ENCODE results near the gene USO1. TPM values are rescaled to one million over a fixed set of nuclear protein-coding genes. Genes with fewer than 3 reads are reported as not detected.

Gene USO1
- total RNA-seq, 1 experiment from 2014 or later = 33.9 TPM

DNA sequence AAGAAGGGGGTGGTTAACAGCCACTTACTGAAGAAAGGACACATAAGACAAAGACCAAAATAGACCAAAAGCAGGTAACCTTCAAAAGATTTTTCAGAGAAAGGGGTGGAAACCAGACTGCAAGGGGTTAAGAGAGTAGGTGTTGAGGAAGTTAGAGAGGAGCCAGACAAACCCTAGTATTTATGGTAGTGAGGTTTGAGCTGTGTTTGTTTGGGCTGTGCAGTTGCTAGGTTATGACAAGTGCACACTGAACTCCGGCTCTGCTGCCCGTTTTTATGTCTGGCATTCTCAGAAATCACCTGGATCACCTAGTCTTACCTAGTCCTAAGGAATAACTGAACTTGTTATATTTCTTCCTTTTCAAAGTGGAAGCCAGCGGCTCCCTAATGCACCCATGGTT lies 28.3 kb upstream of the USO1 start:
- BruUV-seq (replicated peaks) = no TSS peak
- no peaks in the 10 kb centered on the region for H3K9me3 ChIP-seq (ENCODE audit: insufficient read depth, low read depth)
- no peaks in the 10 kb centered on the region for H3K9me2 ChIP-seq (ENCODE audit: insufficient read depth)
- H3K4me1 ChIP-seq (replicated peaks; ENCODE audit: insufficient read depth) = no peaks in the 10 kb centered on the region
- intact Hi-C loops (cut with micrococcal nuclease; ENCODE audit: unreplicated experiment) = no loop called here
- no peak for TF ChIP-seq CTCF (conservative IDR thresholded peaks at IDR 0.05)
- no peak for TF ChIP-seq EZH2 (IDR thresholded peaks at IDR 0.05; ENCODE audit: low read depth)
- H3K27ac ChIP-seq = no peak overlapping the region
- ChIA-PET CTCF (no interaction called here), POLR2A (ENCODE audit: unreplicated experiment) (no interaction called here)
- DNase-seq = no peak
- no peaks in the 10 kb centered on the region for H3K79me2 ChIP-seq (ENCODE audit: low read depth)
- no peaks in the 10 kb centered on the region for H4K20me1 ChIP-seq (ENCODE audit: insufficient read depth)
- H2AFZ ChIP-seq = no peak overlapping the region
- H3K4me3 ChIP-seq = no peak overlapping the region
- no peaks in the 10 kb centered on the region for H3F3A ChIP-seq (ENCODE audit: insufficient read depth, low read depth)
- no peaks in the 10 kb centered on the region for H3K36me3 ChIP-seq (ENCODE audit: low read depth)
- no peaks in the 10 kb centered on the region for H3K27me3 ChIP-seq (ENCODE audit: insufficient read depth, low read depth)
- H3K4me2 ChIP-seq = no peak overlapping the region

- POLR2A ChIA-PET (ENCODE audit: unreplicated experiment) = no interaction called here
- no TSS peak for BruUV-seq (replicated peaks)
- DNase-seq = no peak
- intact Hi-C loops (cut with micrococcal nuclease; ENCODE audit: unreplicated experiment) = no loop called here
- Histone ChIP-seq H3K27ac (no peak overlapping the region), H3K9me2 (ENCODE audit: insufficient read depth) (no peaks in the 10 kb centered on the region), H3K4me3 (no peak overlapping the region), H2AFZ (no peak overlapping the region), H3K4me1 (replicated peaks; ENCODE audit: insufficient read depth) (no peaks in the 10 kb centered on the region), H3K9me3 (ENCODE audit: insufficient read depth, low read depth) (no peaks in the 10 kb centered on the region), H3F3A (ENCODE audit: insufficient read depth, low read depth) (no peaks in the 10 kb centered on the region), H3K36me3 (ENCODE audit: low read depth) (no peaks in the 10 kb centered on the region), H3K4me2 (no peak overlapping the region), H3K27me3 (ENCODE audit: insufficient read depth, low read depth) (no peaks in the 10 kb centered on the region), H4K20me1 (ENCODE audit: insufficient read depth) (no peaks in the 10 kb centered on the region), H3K79me2 (ENCODE audit: low read depth) (no peaks in the 10 kb centered on the region)
- CTCF ChIA-PET = no interaction called here
- TF ChIP-seq CTCF (conservative IDR thresholded peaks at IDR 0.05) = no peak
Measured at GRCh38 chr4:75696581-75696980, 27.8 kb upstream of the USO1 start.

DNA sequence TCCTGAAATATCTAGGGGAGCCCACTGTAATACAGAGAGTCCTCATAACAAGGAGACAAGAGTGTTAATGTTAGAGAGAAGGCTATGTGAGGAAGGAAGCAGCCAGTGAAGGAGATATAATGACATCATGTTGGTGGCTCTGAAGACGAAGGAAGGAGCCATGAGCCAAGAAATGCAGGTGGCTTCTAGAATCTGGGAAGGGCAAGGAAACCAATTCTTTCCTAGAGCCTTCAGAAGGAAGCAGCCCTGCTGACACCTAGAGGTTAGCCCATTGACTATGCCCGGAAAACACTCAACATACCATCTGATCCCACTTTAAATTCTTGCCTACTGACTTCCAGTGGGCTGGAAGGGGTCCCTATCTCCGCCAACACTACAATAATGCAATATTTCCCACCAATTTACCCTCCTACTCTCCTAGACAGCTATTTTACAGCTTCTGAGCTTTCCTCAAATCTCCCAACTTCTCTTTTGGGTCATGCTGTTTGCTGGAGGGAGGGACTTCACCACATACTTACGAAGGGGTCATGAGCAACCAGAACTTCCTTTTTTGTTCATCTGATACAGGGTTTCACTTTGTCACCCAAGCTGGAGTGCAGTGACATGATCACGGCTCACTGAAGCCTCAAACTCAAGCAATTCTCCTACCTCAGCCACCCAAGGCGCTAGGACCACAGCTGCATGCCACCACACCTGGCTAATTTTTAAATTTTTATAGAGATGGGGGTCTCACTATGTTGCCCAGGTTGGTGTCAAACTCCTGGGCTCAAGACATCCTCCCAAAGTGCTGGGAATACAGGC lies 26.0 kb upstream of the USO1 start:
- POLR2A ChIA-PET (ENCODE audit: unreplicated experiment) = no interaction called here
- Histone ChIP-seq H3K9me2 (ENCODE audit: insufficient read depth) (no peaks in the 10 kb centered on the region), H3K4me1 (replicated peaks; ENCODE audit: insufficient read depth) (no peaks in the 10 kb centered on the region), H4K20me1 (ENCODE audit: insufficient read depth) (no peaks in the 10 kb centered on the region), H3K79me2 (ENCODE audit: low read depth) (no peaks in the 10 kb centered on the region), H3K36me3 (ENCODE audit: low read depth) (no peaks in the 10 kb centered on the region), H3F3A (ENCODE audit: insufficient read depth, low read depth) (no peaks in the 10 kb centered on the region), H2AFZ (no peak overlapping the region), H3K4me2 (no peak overlapping the region), H3K4me3 (no peak overlapping the region), H3K27me3 (ENCODE audit: insufficient read depth, low read depth) (no peaks in the 10 kb centered on the region), H3K9me3 (ENCODE audit: insufficient read depth, low read depth) (no peaks in the 10 kb centered on the region), H3K27ac (no peak overlapping the region)
- no peak for DNase-seq
- BruUV-seq (replicated peaks) = no TSS peak
- TF ChIP-seq CTCF (conservative IDR thresholded peaks at IDR 0.05) (no peak), EZH2 (IDR thresholded peaks at IDR 0.05; ENCODE audit: low read depth) (no peak)
- CTCF ChIA-PET = no interaction called here
- intact Hi-C loops (cut with micrococcal nuclease; ENCODE audit: unreplicated experiment) = no loop called here

Data from PC-9 (cell line).